NCI-H2029 treated with DMSO at 0.1 percent for 48 hours (cell line): Measurements from ENCODE around the gene ACOT9.
"Not testable (repeated sequence)": the region's sequence is repeated elsewhere in the genome, so short reads cannot be mapped to it uniquely, and the experiment has no call there.

Source experiments
- DNase-seq: peaks from one replicate; lab custom pipeline; 2025; lab: John Stamatoyannopoulos, UW

The ACOT9 gene, protein sequence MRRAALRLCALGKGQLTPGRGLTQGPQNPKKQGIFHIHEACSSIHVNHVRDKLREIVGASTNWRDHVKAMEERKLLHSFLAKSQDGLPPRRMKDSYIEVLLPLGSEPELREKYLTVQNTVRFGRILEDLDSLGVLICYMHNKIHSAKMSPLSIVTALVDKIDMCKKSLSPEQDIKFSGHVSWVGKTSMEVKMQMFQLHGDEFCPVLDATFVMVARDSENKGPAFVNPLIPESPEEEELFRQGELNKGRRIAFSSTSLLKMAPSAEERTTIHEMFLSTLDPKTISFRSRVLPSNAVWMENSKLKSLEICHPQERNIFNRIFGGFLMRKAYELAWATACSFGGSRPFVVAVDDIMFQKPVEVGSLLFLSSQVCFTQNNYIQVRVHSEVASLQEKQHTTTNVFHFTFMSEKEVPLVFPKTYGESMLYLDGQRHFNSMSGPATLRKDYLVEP

DNA sequence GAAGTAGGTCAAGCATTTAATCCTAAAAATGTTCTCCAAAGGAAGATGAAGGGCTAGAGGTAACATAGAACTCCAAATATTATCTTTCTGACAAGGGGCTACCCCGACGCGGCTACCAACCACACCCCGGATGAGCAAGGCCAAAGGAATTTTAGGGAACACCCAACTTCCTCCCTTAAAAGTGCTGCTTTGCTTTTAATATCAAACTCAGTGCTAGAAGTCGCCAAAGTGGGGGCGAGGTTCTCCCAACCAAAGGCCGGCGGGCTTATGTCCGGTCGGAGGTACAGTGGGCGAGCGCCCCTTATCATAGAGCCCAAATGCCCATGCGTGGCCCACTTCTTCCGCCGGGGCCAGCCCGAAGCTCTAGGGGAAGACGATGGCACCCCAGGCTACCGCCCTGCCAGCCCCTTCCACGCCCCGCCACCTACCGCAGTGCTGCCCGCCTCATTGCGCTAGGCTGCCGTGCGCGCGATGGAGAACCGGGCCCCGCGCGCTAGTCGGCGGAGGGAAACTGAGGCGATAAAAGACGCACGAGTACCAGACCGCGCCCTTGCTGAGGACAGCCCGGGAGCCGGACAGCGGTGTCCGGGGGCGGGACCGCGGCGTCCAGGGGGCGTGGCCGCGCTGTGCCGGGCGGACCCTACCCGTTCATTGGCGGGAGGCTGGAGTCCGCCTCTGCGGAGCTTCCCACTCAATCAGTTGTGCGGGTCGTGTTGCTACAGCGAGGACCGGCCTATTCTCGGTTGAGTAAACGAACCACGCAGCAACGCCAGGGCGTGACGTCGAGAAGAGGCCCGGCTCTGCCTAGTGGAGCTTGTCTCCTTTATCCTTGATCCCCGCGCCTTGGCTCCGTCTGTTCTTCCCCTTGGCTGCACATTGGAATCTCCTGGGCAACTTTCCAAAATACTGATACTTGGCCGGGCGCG lies at the start of gene ACOT9:
TSS of gene ACOT9 (minus strand) at position 580 of the 926 bp plus-strand sequence. CDS start at position 448, 132 bp downstream.
- DNase-seq, result peak; percentile 46

DNA sequence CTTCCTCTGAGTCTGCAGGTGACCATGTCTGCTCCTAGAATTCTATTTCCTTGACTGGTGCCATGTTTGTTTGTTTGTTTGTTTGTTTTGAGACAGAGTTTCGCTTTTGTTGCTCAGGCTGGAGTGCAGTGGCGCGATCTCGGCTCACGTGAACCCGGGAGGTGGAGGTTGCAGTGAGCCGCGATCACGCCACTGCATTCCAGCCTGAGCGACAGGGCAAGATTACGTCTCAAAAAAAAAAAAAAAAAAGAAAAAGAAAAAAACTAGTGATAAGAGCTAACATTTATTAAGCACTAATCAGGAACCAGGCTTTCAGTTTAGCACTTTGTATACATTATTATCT lies 47.0 kb upstream of the ACOT9 start:
- DNase-seq, result no peak

DNA sequence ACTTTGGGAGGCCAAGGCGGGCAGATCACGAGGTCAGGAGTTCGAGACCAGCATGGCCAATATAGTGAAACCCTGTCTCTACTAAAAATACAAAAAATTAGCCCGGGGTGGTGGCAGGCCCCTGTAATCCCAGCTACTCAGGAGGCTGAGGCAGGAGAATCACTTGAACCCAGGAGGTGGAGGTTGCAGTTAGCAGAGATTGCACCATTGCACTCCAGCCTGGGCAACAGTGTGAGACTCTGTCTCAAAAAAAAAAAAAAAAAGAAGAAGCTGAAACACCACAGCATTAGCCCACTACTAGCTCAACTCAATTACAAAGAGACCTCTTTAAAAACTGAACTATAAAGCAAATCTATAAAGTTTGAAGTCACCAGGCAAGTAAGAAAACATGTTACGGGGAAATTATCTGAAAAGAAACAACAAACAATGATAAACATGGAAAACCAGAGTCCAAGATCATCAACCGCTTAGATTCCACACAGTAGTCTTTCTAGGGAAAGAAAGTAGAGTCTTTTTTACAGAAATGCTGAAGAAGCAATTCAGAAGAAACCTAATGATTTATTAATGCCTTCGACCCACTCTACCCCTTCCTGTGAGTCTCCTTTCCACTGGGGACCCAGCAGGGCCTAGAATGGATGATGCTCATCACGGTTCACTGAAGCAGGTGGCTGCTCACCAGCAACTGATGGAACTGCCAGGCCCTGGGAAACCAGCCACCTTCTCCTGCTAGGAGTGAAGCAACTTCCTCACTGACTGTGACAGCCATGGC lies 46.5 kb upstream of the ACOT9 start:
- no peak for DNase-seq

DNA sequence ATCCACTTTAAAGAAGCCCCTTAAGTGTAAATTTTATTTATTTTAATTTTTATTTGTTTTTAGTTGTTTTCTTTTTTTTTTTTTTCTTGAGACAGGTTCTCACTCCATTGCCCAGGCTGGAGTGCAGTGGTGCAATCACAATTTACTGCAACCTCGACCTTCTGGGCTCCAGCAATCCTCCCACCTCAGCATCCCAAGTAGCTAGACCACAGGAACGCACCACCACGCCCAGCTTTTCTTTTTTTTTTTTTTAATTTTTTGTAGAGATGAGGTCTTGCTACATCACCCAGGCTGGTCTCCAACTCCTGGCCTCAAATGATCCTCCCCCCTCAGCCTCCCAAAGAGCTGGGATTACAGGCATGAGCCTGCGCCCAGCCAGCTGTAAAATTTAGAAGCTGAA lies 45.9 kb upstream of the ACOT9 start:
- DNase-seq, result no peak

DNA sequence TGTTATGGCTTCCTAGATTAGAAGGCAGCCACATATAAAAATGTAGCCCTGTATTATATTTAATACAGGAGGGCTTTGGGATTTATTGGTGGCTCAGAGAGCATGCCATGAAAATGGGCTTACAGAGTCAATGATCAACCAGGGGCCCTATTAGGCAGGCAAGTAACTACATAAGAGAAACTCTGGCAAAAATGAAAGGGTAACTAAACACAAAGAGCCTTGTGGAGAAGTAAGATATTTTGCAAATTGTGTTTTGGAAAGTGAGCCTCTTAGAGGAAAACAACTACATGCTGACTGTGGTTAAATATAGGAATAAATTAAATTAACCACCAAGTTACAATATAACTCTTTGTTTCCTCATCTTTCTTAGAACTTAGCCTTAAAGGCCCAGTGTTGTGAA lies 45.4 kb upstream of the ACOT9 start:
- DNase-seq, result no peak

DNA sequence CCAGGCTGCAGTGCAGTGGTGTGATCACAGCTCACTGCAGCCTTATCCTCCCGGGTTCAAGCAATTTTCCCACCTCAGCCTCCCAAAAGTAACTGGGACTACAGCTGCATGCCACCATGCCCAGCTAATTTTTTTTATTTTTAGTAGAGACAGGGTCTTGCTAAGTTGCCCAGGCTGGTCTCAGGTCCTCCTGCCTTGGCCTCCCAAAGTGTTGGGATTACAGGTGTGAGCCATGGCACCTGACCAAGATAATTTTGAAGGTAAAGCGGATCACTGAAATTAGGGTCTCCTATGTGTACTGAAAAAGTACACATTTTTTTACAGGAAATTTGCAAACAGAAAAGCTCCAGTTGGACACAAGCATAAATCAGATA lies 44.7 kb upstream of the ACOT9 start:
- DNase-seq, result no peak

DNA sequence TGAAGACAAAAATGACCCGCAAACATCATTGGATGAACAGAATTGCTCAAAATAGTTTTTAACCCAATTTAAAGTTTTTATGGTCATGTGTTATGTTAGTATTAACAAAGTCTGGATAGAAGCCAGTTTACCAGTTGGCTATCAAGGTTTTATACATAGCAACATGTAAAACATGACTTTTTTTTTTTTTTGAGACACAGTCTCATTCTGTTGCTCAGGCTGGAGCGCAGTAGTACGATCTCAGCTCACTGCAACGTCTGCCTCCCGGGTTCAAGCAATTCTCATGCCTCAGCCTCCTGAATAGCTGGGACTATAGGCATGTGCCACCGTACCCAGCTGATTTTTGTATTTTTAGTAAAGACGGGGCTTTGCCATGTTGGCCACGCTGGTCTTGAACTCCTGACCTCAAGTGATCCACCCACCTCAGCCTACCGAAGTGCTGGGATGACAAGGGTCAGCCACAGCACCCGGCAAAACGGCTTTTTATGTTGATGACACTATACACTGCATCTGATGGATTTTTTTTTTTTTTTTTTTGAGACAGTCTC lies 43.3 kb upstream of the ACOT9 start:
- no peak for DNase-seq

DNA sequence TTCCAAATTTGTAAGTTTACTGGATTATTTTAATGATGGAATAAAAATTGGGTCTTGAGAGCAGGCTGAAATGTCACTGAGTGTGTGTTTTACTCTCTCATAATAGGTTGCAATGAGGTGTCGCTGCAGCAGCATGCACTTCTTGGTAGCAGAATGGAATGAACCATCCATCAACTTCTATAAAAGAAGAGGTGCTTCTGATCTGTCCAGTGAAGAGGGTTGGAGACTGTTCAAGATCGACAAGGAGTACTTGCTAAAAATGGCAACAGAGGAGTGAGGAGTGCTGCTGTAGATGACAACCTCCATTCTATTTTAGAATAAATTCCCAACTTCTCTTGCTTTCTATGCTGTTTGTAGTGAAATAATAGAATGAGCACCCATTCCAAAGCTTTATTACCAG lies 42.5 kb upstream of the ACOT9 start:
- no peak for DNase-seq

DNA sequence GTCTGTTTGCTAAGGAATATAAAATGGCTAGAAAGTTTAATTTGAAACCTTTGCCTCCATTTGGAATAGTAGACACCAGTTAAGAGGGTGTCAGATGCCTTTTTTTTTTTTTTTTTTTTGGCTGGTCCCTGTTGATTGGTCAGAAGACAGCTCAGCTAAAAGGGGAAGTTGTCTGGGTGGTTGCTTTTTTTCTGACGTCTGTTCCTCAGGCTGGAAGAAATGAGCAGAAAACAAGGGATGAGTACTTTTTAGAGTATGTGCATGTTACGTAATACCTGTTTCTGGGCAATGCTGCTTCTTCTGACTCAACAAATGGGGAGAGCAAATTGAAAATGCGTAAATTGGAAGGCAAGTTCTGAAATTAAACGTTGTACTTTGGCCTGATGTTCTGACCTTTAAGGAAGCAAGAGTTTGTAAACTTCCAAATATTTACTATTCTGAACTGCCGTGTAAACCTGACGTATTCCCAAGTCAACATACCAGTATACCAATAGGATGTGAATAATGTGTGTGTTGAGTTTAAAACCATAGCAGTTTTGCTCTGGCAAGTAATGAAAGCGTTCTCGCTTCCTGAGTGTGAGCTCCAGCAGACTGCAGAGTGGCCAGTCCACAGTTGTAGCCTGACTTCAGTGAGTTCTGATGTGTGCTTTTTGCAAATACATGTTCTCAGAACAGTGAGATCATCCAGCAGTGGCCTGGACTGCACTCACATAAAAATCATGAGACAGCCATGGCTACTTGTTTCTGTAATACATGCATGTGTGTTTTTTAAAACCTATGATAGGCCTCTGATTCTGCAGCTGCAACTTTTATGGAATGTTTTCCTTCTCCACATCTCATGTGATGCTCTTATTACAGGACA lies 41.6 kb upstream of the ACOT9 start:
- no peak for DNase-seq

DNA sequence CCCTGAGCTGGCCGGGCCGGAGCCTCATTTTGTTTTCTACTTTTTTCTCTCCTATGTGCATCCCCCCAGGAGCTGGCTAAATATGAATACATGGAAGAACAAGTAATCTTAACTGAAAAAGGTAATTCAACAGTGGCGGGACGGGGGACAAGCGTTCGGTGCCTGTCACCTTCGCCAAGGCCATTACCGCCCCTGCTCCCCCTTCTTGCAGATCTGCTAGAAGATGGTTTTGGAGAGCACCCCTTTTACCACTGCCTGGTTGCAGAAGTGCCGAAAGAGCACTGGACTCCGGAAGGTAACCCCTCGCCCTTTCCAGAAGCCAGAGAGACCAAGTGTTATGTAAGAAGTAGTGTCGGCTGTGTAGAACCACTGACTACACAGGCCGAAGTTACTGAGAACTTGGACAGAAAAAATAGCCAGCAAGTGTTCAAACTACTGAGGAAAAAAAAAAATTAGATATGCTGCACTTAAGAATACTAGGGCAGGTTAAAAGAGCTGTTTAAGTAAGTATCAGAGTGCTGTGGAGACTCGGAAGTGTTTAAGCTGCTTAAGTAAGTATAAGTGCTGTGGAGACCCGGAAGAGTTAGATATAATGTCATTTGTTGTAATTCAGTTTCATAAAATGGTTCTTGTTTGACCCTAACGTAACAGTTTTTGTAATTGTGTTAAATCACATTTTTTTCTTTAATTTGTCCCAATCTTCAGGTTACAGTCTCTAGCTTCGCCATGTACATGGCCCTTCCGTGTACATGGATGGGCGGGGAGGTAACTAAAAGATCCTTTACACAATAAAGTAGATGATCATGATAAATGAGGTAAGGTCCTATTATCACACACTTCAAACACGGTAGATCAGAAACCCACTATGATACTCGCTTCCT lies 40.8 kb upstream of the ACOT9 start:
- DNase-seq, result no peak

DNA sequence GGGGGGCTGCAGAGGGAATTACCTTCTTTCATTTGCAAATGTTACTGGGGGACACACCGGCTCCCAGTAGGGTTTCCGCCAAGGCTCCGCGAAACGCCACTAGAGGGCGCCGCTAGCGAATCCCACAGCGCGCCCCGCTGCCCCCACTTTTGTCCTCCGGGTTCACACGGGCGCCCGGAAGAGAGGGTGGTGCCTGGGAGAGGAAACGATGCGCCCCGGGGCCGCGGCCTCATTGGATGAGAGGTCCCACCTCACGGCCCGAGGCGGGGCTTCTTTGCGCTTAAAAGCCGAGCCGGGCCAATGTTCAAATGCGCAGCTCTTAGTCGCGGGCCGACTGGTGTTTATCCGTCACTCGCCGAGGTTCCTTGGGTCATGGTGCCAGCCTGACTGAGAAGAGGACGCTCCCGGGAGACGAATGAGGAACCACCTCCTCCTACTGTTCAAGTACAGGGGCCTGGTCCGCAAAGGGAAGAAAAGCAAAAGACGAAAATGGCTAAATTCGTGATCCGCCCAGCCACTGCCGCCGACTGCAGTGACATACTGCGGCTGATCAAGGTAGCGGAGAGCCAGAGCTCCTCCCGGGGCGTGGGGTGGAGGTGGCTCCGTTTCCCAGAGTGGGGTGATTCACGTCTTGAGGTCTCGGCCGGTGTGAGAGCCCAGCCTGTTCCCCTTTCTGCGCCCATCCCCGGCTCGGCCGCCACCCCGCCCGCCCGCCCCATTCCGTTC lies 40.0 kb upstream of the ACOT9 start, which contains the start of gene SAT1:
TSS of gene SAT1 (plus strand) at position 311 of the 726 bp plus-strand sequence. CDS start at position 490, 179 bp downstream.
- DNase-seq, result peak; percentile 52

DNA sequence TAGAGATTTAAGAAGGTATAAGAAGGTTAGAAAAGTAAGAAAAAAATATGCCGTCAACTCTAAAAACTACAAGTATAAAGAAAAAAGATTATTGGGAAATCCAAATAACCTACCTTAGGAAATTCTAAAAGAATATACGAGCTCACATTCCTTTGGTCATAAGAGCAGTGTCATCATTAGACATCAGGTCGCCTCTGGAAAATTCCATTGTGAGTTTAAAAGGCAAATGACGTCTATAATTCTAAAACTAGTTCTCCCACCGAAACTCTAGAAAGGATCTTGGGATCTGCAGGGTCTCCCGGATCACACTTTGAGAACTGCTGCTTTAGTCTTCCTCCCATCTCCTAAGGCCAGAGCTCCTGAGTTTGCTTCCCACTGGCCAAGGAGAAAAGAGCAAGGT lies 39.4 kb upstream of the ACOT9 start:
- no peak for DNase-seq

DNA sequence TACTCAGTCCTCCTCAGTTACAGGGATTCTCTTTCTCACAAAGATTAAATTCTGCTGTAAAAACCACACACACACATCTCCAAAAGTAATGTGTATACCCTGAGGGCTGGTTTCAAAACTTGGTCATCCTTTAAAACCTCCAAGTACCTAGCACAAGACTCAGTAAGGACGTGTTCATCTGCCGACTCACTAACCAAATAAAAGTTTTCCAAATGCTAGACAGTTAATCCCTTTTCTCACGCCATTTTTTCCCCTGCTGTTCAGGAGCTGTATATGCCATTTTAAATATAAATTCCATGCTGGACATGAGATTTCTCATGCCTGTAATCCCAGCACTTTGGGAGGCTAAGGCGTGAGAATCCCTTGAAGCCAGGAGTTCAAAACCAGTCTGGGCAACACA lies 35.9 kb upstream of the ACOT9 start:
- no peak for DNase-seq

DNA sequence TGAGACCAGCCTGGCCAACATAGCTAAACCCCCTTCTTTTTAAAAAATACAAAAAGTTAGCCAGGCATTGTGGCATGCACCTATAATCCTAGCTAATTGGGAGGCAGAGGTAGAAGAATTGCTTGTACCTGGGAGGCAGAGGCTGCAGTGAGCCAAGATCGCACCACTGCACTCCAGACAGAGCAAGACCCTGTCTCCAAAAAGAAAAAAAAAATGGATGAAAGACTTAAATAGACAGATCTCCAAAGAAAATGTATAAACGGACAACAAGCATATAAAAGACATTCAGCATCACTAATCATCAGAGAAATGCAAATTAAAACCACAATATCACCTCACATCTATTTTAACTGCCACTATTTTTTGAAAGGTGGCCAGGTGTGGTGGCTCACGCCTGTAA lies 33.3 kb upstream of the ACOT9 start:
- no peak for DNase-seq

DNA sequence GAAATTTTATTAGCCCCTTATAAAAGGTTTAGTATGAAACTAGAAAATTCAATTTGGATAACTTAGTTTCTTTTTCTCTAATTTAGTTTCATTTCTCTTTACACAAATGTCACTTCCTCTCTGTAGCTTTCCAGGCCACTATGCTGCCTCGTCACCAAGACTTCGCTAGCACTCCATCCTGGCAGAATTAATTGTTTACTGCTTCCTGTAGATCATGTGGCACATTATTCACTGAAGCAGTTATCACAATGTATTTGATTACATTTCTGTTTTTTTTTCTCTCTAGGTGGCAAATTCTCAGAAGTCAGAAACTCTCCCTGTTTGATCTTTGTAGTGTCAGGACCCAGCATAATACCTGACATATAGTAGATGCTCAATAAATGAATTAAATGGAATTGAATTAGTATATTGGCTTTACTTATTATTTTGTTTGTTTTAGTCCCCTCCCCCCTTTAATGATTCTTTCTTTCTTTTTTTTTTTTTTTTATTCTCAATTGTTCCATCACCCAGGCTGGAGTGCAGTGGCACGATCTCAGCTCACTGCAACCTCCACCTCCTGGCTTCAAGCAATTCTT lies 30.6 kb upstream of the ACOT9 start:
- DNase-seq, result peak; percentile 25

DNA sequence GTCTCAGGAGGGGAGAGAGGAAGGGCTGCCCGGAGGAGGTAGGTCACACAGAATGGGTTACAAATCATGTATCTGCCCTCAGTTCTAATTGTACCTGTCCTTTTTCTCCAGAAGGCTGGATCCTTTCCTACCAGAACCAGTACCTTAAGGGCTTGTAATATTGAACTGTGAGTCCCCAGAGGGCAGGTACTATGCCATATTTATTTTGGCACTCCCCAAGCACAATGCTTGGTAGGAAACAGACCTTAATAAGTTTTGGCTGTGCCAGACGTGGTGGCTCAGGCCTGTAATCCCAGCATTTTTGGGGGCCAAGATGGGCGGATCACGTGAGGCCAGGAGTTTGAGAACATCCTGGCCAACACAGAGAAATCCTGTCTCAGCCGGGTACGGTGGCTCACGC lies 28.0 kb upstream of the ACOT9 start:
- DNase-seq, result not testable (repeated sequence)

DNA sequence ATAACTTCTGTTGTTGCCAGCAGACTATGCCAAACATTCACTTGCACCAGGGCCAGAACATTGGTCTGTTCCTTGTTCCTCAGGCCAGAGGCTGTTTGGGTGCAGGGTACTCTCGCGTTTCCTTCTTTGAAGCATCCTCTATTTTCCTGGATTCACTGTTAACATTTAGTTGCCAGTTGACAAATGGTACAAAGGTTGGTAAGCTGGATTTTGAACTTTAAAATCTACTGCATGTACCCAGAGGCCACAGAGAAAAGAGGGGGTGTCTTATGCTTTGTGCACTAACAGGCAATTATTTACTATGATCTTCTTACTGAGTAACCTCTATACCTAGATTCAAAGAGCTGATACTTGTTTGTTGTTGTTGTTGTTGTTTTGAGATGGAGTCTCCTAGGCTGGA lies 27.1 kb upstream of the ACOT9 start:
- DNase-seq, result no peak

DNA sequence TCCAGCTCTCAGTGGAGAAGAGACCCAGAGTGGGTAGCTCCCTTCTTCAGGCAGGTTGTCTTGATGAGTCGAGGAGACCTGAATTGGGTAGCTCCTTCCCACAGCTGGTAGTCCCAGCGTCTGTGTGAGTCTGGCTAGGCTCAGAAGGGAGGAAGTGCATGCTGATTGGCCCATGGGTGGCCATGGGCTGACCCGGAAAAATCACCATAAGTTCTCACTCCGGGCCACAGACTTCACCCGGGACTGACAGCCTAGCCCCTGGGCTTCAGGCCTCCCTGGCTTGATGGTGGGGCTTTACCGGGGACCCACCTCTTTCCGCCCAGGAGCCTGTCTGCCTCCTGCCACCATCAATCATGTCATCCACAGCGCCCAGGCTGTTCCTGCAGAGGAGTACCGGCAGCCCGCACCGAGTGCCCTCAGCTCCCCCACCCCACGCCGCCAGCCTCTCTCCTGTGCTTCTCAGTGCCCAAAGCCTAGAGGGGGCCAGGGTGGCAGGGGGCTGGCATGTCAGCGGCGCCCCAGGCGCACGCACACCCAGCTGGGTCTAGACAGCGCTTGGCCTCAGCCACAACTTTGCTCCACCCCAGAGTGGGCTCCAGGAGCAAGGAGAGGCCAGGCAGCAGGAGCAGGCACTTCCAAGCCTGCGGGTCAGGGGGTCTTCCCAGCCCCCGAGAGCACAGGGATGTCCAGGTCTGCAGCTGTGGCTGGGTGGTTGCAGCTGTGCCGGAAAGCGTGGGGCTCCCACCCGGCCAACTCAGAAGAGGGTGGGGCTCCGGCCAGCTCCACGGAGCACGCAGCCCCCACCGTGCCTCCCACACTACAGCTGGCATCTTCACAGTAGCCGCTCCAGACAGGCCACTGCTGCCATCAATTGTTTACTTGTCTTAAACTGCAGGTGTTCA lies 23.8 kb upstream of the ACOT9 start:
- no peak for DNase-seq
